Epithelial cell of proximal tubule (primary cell): ENCODE data around the gene ZMPSTE24. TPM values are rescaled to one million over a fixed set of nuclear protein-coding genes. Genes with fewer than 3 reads are reported as not detected.

Source experiments
- DNase-seq: peaks from one replicate; pipeline ENCODE4 v3.0.0-alpha.2; 2011; ENCODE audit warnings: low read depth
- H3K4me3 ChIP-seq: 2 replicates; pipeline ENCODE4 v1.5.1; 2011; ENCODE audit warnings: low read depth, mild to moderate bottlenecking, low read length
- total RNA-seq: library from RNA; depleted of rRNA; stranded (reverse); fragments of >200 nt; gene quantifications from 2 replicates; pipeline ENCODE4 v1.2.3, GENCODE V29; 2015
- TF ChIP-seq, protein P1 (sequence below): conservative IDR thresholded peaks from 2 replicates; pipeline ENCODE4 v1.5.1; 2012; ENCODE audit warnings: low read depth, mild to moderate bottlenecking, low read length

ZMPSTE24 gene
- total RNA-seq, 1 donor from 2014 or later: 28.1 TPM

- TF ChIP-seq, protein P1, sequence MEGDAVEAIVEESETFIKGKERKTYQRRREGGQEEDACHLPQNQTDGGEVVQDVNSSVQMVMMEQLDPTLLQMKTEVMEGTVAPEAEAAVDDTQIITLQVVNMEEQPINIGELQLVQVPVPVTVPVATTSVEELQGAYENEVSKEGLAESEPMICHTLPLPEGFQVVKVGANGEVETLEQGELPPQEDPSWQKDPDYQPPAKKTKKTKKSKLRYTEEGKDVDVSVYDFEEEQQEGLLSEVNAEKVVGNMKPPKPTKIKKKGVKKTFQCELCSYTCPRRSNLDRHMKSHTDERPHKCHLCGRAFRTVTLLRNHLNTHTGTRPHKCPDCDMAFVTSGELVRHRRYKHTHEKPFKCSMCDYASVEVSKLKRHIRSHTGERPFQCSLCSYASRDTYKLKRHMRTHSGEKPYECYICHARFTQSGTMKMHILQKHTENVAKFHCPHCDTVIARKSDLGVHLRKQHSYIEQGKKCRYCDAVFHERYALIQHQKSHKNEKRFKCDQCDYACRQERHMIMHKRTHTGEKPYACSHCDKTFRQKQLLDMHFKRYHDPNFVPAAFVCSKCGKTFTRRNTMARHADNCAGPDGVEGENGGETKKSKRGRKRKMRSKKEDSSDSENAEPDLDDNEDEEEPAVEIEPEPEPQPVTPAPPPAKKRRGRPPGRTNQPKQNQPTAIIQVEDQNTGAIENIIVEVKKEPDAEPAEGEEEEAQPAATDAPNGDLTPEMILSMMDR: no peak
- H3K4me3 ChIP-seq: no peak overlapping the region
- DNase-seq: no peak
Measured at GRCh38 chr1:40313329-40313957, 55.4 kb downstream of the ZMPSTE24 start.

DNA sequence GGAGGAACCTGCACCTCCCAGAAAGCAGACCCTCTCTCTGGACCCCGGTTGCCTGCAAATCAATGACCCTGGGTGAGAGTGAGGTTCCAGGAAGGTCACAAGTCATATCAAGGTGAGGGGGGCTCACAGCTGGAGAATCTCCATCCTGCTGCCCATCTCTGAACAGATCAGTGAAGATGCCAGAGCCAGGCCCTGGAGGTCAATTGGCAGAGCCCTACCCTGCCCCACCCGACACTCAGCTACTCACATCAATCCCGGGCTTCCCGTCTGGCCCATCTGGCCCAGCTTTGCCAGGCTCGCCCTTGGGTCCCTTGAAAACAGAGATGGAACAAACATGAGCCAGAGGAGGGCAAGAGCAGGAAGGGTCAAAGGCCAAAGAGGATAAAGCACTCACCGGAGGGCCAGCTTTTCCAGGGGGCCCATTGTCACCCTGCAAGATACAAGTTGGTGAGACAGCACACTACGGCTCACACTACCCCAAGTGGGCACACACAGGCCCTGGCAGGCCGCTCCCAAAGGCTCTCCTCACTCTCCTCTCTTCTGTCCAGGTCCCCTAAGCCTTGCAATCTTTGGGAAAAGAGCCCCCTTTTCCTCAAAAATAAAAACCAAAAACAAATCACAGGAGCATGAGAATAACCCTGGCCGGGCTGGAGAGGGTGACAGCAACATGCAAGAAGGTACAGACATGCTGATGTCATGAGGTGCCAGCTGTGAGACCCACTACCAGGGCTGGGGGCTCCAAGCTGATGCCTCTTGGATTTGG lies 56.1 kb downstream of the ZMPSTE24 start:
- TF ChIP-seq, protein P1: no peak
- DNase-seq: no peak
- H3K4me3 ChIP-seq: no peak overlapping the region

DNA sequence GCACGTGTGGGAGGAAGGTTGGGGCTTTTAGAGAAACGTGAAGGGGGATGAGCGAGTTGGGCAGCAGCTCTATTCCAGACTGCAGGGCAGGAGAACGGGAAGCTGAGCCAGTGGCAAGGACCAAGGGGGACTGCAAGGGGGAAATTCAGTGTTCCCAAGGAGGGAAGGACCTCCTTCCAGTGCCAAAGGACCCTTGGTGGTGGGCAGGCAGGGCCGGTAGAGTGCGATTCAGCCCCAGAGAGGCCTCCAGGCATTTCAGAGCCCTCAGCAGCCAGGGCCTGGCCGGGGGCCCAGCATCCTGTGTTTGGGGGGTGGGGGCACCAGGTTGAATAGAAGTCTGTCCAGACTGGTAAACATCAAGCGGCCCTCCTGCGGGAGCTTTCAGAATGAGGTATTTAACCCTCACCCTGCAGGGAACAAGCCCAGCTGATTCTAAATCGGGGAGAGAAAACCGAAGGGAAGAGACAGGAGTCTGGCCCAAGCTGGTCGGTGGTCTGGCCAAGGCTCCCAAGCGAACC lies 56.7 kb downstream of the ZMPSTE24 start:
- no peak for DNase-seq
- TF ChIP-seq, protein P1: no peak
- H3K4me3 ChIP-seq: no peak overlapping the region

DNA sequence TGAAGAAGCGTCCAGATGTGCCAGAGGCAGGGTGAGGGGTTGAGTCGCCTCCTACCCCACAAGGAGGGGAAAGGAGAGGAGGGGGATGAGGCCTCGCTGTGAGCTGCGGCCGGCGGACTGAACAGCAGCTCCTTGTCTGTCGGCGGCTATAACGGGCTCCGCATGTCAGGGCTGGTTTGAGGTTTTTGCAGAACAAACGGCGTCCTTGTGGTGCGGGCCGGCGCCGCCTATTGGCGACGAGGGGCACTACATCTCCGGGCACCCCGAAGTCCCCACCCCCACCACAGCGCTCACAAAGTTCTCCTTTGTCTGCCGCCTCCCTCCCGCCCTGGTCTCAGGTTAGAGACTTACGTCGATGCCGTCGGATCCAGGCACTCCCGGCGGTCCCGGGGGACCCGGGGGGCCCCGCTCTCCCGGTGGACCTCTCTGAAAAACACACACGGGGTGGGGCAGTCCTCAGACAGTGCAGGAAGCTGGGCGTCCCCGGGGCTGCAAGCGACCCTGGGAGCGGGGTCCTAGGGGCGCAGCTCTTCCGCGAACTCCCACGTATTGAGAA lies 57.3 kb downstream of the ZMPSTE24 start:
- TF ChIP-seq, protein P1: peak; percentile 79
- peak overlapping the region; percentile 45 for H3K4me3 ChIP-seq
- no peak for DNase-seq

DNA sequence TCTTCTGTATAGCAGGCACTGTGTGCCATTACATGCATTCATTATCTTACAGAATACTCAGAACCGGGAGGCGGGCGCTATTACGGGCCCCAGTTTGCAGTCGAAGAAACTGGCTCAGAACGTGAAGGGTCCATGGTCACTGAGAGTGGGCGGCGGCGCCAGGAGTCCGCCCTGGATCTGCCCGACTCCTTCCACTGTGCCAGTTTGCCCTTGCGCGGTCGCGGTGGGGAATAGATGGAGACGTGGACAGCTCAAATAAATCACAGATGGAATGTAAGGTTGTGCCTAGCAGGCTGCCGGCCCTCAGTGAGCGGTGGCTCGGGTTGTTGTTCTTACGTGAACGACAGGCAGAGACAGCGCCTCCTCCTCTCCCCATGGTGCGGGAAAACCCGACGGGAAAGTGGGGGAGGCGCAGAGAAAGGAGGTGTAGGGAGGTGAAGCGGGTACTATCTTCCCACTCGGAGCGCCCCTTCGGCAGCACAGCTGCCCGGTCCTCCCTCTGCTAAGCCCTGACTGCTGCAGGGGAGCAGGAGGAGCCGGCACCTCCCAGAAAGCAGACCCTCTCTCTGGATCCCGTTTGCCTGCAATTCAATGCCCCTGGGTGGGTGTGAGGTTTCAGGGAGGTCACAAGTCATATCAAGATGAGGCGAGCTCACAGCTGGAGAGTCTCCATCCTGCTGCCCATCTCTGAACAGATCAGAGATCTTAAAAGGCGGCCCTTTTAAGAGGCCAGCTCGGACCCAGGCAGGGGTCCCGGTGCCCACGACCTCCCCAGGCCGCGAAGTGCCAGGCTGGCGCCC lies 58.0 kb downstream of the ZMPSTE24 start:
- peak overlapping the region; percentile 45 for H3K4me3 ChIP-seq
- no peak for DNase-seq
- TF ChIP-seq, protein P1: no peak

DNA sequence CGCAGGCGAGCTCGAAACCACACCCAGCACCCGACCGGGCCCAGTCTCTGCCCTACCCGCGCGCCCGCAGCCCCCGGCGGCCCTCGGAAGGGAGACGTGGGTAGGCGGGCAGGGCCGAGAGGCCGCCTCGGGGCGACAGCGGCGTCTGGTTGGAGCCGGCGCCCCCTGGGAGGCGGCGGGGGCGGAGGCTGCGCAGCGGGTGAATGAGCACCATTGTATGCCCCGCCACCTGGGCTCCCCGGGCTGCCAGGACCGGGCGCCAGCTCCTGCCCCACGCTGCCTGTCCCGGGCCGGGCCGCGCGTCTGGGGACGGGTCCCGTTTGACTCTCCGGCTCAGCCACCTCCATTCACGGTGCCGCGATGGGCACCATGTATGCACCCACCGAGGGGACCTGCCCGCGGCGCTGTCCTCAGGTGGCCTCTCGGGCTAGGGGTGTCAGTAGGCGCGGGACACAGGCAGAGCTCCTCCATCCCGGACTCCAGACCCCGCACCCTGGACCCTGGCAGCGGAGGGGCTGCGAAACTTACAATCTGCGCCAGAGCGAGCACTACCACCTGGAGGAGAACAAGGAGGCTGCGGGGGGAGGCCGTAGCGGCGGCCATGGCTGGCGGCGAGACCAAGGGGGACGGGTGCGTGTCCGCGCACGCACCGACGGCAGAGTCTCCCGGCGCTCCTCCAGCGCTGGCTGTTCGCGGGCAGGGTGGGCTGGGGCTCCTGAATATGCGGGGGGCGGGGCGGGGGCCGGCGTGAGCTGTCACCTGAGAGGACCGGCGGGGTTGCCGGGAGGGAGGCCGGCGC lies 58.8 kb downstream of the ZMPSTE24 start, which contains the start of gene COL9A2:
Gene COL9A2, minus strand, starts transcription at position 692 of the 799 bp plus-strand sequence. Its CDS starts 89 bp downstream, at position 603.
- DNase-seq: no peak
- peak within 1 kb of the TSS; percentile 45 for H3K4me3 ChIP-seq
- TF ChIP-seq, protein P1: no peak
